Fibroblast of pulmonary artery (primary cell): ENCODE measurements around the gene JAKMIP2.

Experiments used
- DNase-seq: peaks from one replicate; pipeline ENCODE4 v3.0.0-alpha.2; 2010; ENCODE audit warnings: low read depth
- H3K4me3 ChIP-seq: replicated peaks from 2 replicates; pipeline ENCODE4 v1.5.1; 2011; ENCODE audit warnings: low read depth, mild to moderate bottlenecking, control low read depth, low read length, moderate library complexity
- CTCF ChIP-seq: IDR thresholded peaks from 2 replicates; pipeline ENCODE4 v1.5.1; 2011; ENCODE audit warnings: mild to moderate bottlenecking, control low read depth, low read length, inconsistent platforms; ENCODE audit errors: missing control alignments

JAKMIP2 gene

DNA sequence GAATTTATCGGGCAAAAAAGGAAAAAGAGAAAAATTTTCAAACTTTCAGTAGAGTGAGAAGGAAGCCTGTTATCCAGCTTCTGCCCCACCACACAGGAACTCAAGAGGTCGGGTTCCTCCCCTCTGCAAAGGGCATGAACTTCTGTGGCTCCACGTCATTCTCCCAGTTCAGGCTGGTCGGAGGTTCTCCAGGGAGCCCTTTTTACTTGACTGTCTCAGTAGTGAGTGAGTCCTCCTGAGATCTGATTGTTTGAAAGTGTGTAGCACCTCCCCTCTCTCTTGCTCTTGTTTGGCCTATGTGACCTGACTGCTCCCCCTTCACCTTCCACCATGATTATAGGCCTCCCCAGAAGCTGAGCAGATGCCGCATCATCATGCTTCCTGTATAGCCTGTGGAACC lies 39.2 kb upstream of the JAKMIP2 start:
- DNase-seq, result no peak
- no peak overlapping the region for H3K4me3 ChIP-seq
- TF ChIP-seq CTCF, result no peak

DNA sequence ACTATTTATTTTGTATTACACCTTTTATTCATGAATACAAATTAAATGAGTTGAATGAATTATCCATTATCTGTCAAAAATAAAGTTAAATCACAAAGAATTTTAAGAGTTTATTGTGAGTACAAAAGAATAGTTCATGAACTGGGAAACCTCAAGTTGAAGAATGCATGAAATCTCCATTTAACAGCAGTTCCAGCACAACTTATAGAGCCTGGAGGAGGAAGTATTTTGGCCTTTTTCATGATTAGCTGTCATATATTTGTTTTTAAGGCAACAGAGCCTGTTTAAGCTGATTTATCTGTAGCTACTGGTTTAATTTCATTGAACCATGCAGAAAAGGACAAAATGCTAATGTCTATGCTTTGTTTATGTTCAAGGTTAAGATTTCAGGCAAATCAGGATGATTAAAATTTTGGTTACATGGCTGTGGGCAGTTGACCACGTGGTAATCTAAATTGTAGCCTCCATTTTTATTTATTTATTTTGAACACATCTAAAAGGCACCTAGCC lies 36.8 kb upstream of the JAKMIP2 start:
- no peak for TF ChIP-seq CTCF
- no peak overlapping the region for H3K4me3 ChIP-seq

GRCh38 chr5:147818290-147818689 lies 35.8 kb upstream of the JAKMIP2 start:
- no peak for TF ChIP-seq CTCF
- H3K4me3 ChIP-seq, result no peak overlapping the region
- no peak for DNase-seq

More for the DNA sequence above, 36.8 kb upstream of the JAKMIP2 start:
- DNase-seq, result no peak

DNA sequence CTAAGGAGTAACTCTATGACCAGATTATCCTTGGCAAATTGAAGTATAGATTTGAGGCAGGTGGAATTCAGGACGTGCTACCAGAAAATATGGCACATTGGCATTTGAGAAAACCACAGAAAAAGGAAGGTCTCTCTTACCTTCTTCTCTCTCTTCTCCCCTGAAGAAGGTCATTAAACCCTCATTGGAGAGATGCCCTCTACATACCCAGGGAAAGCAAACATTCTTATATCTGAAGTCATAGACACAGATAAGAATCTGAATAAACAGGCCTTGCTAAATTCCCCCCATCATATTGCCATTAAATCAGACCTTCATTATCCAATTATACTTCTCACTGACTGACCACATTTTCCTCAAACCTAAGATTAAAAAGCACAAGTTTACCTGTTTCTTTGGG lies 31.2 kb upstream of the JAKMIP2 start:
- H3K4me3 ChIP-seq, result no peak overlapping the region
- no peak for TF ChIP-seq CTCF
- no peak for DNase-seq

GRCh38 chr5:147809830-147810666 lies 27.5 kb upstream of the JAKMIP2 start:
- TF ChIP-seq CTCF, result no peak
- H3K4me3 ChIP-seq, result no peak overlapping the region
- no peak for DNase-seq

DNA sequence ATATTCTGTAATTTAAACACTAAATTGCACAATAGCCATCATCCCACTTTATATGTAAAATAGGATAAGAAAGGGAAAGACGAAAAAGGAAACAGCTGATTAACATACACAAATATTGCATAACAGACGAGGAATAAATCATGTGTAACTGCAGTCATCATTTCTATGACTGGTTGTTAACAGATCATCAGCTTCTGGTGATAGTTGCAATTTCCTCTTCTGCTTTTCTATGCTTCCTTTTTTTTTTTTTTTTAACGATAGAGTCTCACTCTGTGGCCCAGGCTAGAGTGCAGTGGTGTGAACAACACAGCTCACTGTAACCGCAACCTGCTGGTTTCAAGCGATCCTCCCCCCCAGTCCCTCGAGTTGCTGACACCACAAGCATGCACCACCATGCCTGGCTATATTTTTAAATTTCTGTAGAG lies 22.5 kb upstream of the JAKMIP2 start:
- no peak overlapping the region for H3K4me3 ChIP-seq
- no peak for TF ChIP-seq CTCF
- no peak for DNase-seq

- no peak for TF ChIP-seq CTCF
- H3K4me3 ChIP-seq, result no peak overlapping the region
- DNase-seq, result no peak
Measured at GRCh38 chr5:147804334-147804733, 21.8 kb upstream of the JAKMIP2 start.
